GM19035 (cell line): ENCODE results near the gene SDHAF3.
"Not testable (repeated sequence)": the region's sequence is repeated elsewhere in the genome, so short reads cannot be mapped to it uniquely, and the experiment has no call there.

Experiments used
- ATAC-seq: cut with Tn5 transposase; IDR thresholded peaks from one replicate; pipeline ENCODE4 v1.9.1; 2021; ENCODE audit not compliant: unreplicated experiment

SDHAF3 gene

GRCh38 chr7:97123115-97123514, 5.6 kb downstream of the SDHAF3 start:
- not testable (repeated sequence) for ATAC-seq

GRCh38 chr7:97126483-97127171, 9.1 kb downstream of the SDHAF3 start:
- ATAC-seq, result no peak

DNA sequence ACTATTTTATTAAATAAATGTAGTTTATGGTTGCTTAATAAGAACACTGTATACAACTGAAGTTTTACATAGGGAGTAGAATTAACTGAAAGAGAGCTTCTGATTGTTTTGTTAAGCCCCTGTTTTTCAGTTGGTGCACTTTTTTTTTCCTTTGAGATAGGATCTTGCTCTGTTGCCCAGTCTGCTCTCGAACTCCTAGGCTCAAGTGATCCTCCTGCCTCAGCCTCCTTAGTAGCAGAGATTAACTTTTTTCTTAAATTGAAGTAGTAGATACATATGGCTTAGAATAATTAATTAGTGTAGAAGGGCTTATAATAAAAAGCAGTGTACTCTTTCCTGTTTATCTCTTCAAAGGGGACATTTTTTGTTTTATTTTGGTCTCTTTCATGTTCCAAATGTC, 11.2 kb downstream of the SDHAF3 start:
- no peak for ATAC-seq

GRCh38 chr7:97130417-97131139, 13.1 kb downstream of the SDHAF3 start:
- no peak for ATAC-seq

- ATAC-seq, result no peak
Observed at GRCh38 chr7:97133159-97133558, 15.7 kb downstream of the SDHAF3 start.

DNA sequence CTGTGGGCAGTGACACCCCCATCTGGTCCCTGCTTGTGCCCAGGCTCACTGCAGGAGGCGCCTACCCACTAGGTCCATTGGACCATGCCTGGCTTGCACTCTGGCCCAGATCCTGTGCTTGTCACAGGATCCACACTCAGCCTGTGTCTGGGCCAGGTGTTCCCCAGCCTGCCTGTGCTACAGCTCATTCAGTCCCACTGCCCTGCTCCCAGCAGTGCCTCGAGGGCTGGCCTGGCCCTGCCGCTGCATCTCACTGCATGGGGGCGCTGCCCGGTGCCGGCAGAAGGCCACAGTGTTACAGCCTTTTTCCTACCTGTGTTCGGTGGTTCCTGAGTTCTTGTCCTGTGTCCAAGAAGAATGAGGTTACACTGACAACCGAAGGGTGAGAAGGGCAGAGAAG, 21.3 kb downstream of the SDHAF3 start:
- no peak for ATAC-seq

DNA sequence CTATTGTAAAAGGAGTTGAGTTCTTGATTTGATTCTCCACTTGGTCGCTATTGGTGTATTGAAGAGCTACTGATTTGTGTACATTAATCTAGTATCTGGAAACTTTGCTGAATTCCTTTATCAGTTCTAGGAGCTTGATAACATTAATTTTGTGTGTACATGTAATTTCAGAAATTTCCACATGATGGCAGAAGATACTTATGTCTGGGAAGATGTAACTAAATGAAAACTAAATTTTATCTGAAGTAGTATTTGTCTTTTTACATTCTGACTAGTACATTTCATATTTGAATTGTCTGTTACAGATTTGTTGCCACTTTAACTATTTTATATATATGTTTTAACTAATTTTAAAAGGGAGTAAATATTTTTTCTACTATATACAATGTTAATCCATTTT, 27.6 kb downstream of the SDHAF3 start:
- no peak for ATAC-seq

GRCh38 chr7:97149843-97150242, 32.3 kb downstream of the SDHAF3 start:
- no peak for ATAC-seq

- no peak for ATAC-seq
Observed at GRCh38 chr7:97155897-97156418, 38.5 kb downstream of the SDHAF3 start.

GRCh38 chr7:97159984-97160383, 42.5 kb downstream of the SDHAF3 start:
- ATAC-seq, result not testable (repeated sequence)

DNA sequence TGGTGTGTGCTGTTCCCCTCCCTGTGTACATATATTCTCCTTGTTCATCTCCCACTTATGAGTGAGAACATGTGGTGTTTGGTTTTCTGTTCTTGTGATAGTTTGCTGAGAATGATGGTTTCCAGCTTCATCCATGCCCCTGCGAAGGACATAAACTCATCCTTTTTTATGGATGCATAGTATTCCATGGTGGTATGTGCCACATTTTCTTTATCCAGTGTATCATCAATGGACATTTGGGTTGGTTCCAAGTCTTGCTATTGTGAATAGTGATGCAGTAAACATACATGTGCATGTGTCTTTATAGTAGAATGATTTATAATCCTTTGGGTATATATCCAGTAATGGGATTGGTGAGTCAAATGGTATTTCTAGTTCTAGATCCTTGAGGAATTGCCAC, 44.1 kb downstream of the SDHAF3 start:
- not testable (repeated sequence) for ATAC-seq

DNA sequence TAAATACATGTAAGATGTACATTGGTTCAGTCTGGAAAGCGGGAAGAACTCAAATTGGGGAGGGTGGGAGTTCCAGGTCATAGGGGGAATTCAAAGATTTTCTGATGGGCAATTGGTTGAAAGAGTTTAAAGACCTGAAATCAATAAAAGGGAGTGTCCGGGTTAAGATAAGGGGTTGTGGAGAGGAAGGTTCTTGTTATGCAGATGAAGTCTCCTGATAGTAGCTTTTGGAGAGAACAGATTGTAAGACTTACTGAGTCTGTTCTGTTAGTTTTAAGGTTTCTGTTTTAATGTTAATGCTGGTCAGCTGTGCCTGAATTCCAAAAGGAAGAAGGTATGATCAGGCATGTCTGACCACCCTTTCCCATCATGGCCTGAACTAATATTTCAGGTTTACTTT, 48.8 kb downstream of the SDHAF3 start:
- ATAC-seq, result no peak

DNA sequence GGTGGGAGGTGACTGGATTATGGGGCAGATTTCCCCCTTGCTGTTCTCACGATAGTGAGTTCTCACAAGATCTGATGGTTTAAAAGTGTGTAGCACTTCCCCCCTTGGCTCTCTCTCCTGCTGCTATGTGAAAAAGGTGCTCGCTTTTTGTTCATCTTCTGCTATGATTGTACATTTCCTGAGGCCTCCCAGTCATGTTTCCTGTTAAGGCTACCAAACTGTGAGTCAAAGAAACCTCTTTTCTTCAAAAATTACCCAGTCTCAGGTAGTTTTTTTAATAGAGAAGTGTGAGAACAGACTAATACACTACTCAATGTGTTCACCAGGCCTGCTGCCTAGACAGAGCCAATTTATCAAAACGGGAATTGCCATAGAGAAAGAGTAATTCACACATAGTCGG, 49.7 kb downstream of the SDHAF3 start:
- no peak for ATAC-seq

DNA sequence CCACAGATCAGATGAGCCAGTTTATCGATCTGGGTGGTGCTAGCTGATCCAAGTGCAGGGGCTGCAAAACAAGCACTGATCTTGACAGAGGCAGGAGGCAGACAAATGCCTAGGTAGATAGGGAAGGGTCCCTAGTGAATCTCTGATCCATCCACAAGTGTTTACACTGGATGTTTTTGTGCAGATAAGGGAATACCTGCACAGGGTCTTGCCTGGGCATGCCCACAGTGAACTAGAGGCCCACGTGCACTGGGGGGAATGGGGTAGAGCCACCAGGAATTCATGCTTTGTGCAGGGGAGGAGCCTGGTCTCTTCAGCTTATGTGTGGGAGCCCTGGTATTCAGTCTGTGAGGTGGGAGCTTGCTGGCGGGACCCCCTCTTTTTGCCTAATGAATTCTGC, 50.3 kb downstream of the SDHAF3 start:
- ATAC-seq, result no peak

DNA sequence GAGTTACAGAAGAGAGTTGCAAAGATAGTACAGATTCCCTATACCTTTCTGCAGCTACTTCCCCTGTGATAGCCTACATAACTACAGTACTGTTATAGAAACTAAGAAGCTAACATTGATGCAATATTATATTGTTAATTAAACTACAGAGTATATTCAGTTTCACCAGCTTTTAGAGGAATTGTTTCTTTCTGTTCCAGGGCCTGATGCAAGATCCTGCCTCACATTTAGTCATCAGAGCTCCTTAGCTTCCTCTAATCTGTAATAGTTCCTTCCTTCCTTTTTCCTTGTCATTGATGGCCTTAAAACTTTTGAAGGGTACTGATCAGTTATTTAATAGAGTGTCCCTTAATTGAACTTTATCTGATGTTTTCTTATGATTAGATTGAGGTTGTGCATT, 56.8 kb downstream of the SDHAF3 start:
- ATAC-seq, result no peak

- ATAC-seq, result no peak
Observed at GRCh38 chr7:97179454-97180104, 62.1 kb downstream of the SDHAF3 start.

DNA sequence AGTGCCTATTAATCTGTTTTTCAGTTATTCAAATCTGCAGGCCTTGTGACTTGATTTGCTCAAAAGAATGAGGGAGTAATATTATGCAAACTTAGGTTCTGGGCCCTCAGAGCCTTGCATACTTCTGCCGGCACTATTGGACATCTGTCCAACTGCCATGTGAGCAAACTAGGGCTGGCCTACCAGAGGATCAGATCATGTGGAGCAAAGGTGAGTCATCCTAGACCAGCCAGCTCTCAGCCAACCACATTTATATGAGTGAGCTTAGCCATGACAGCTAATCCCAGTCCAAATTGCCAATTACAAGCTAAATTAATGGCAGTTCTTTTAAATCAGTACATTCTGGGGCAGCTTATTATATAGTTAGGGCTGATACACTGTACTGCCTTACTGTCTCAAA, 69.6 kb downstream of the SDHAF3 start:
- ATAC-seq, result no peak

DNA sequence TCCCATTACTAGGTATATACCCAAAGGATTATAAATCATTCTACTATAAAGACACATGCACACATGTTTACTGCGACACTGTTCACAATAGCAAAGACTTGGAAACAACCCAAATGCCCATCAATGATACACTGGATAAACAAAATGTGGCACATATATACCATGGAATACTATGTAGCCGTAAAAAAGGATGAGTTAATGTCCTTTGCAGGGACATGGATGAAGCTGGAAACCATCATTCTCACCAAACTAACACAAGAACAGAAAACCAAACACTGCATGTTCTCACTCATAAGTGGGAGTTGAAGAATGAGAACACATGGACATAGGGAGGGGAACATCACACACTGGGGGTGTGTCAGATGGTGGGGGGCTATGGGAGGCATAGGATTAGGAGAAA, 78.7 kb downstream of the SDHAF3 start:
- ATAC-seq, result not testable (repeated sequence)

DNA sequence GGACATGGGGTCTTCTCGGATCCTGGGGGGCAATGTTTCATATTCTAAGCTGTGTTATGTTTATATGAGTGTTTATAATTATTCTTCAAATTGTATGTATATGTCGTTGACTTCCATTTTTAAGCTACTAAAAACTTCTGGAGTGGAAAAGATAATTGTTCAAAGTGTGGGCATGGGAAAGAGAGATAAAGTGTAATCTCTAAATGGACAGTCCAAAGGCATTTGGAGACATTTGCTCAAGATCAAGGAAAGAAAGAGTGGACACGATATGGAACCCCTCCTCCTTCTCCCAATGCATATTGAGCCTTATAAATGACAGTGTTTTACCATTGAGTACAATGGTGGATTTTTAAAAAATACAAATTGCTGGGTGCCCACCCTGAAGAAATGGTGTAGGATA, 81.1 kb downstream of the SDHAF3 start:
- no peak for ATAC-seq

GRCh38 chr7:97200018-97200417, 82.5 kb downstream of the SDHAF3 start:
- no peak for ATAC-seq

GRCh38 chr7:97203957-97204356, 86.5 kb downstream of the SDHAF3 start:
- no peak for ATAC-seq

DNA sequence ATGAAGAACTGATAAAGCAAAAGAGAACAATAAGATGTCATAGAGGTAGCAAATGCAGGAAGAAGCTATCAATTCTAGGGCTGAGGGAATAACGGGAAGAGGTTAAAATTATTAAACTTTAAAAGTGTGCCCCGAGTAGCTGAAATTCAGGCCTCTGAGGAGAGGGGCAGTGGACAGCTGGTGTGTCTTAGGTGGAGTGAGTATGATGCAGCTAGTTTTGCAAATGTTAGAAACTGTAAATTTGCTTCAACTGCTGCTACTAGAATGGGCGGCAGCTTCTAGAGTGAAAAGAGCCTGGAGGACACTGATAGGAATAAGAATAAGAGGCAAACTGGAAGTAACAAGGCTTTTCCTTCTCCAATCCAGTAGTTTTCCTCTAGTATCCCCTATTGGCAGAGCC, 87.3 kb downstream of the SDHAF3 start:
- ATAC-seq, result no peak
